H1 (cell line): ENCODE measurements around the gene GANAB. TPM values are rescaled to one million over a fixed set of nuclear protein-coding genes. Genes with fewer than 3 reads are reported as not detected.

Source experiments
- ATF3 ChIP-seq: IDR thresholded peaks from 2 replicates; pipeline ENCODE4 v1.6.1; 2011; ENCODE audit warnings: low read depth, mild to moderate bottlenecking, low read length; ENCODE audit not compliant: insufficient read depth
- CHD1 ChIP-seq: IDR thresholded peaks from 2 replicates; pipeline ENCODE4 v1.6.1; 2012; ENCODE audit warnings: low read depth, low read length, improper control_type of control experiment
- CHD7 ChIP-seq: fragments of 300-600 bp; sonication (generic); IDR thresholded peaks from 2 replicates; pipeline ENCODE4 v1.7.1; 2012; ENCODE audit warnings: low read length, moderate library complexity, mild to moderate bottlenecking, inconsistent platforms; ENCODE audit not compliant: insufficient replicate concordance
- CTBP2 ChIP-seq: IDR thresholded peaks from 2 replicates; pipeline ENCODE4 v1.7.0; 2011; ENCODE audit warnings: borderline replicate concordance, mild to moderate bottlenecking, moderate library complexity, mixed read lengths, low read length; ENCODE audit not compliant: insufficient read depth, insufficient read length
- E2F6 ChIP-seq: IDR thresholded peaks from 2 replicates; pipeline ENCODE4 v1.6.1; 2012; ENCODE audit warnings: inconsistent platforms
- EZH2 ChIP-seq: fragments of 200-600 bp; sonication (generic); IDR thresholded peaks from 2 replicates; pipeline ENCODE4 v1.7.1; 2012; ENCODE audit warnings: low read depth, mild to moderate bottlenecking, moderate library complexity, low read length, inconsistent platforms; ENCODE audit not compliant: severe bottlenecking
- FOSL1 ChIP-seq: IDR thresholded peaks from 2 replicates; pipeline ENCODE4 v1.6.1; 2011; ENCODE audit warnings: mild to moderate bottlenecking, low read depth, low read length, moderate library complexity; ENCODE audit not compliant: insufficient read depth
- RFX5 ChIP-seq: IDR thresholded peaks from 2 replicates; pipeline ENCODE4 v1.6.1; 2011; ENCODE audit warnings: low read depth, low read length, improper control_type of control experiment, borderline replicate concordance
- SP1 ChIP-seq: IDR thresholded peaks from 2 replicates; pipeline ENCODE4 v1.6.1; 2011; ENCODE audit warnings: low read depth, low read length
- polyA plus RNA-seq, 7 experiments: library from polyadenylated mRNA; depleted of rRNA in 3 of 7; stranded (reverse) in 5 of 7; unstranded in 2 of 7; fragments of >200 nt in 5 of 7; fragments of 200-250 nt in 2 of 7; gene quantifications; 1 replicate in 5 of 7; 2 replicates in 1 of 7; 4 replicates in 1 of 7; pipeline versions ENCODE4 v1.2.1 to v1.2.3, GENCODE V29; 2011 to 2013; ENCODE audit warnings: missing spikeins in 2 of 7, mixed read lengths in 2 of 7
- total RNA-seq: library from RNA; stranded (reverse); fragmentation: NEBNext Ultra II Directional; extraction: Animal tissue kit (Norgen Biotek cat#: 25700); gene quantifications from 2 replicates; pipeline ENCODE4 v1.2.1, GENCODE V29; 2021

GANAB gene
- total and polyA plus RNA-seq, 2 of the 8 experiments (the other 6 are each of a cell fraction or from before 2014, with no cell fraction given), result 289 to 330 TPM

- TF ChIP-seq CHD7 (no peak), FOSL1 (no peak), SP1 (peak; percentile 92), EZH2 (no peak), E2F6 (peak; percentile 65), CTBP2 (no peak), RFX5 (no peak; the same call in 1 of the 2 replicates), ATF3 (no peak), CHD1 (no peak)
These were observed 54.8 kb downstream of the GANAB start, which contains the start of gene TUT1 (continued) for GRCh38 chr11:62591448-62592145.
